ENCODE data around the gene CDK1.

CDK1 gene

GRCh38 chr10:60778214-60778970, at the start of gene CDK1:
TSS of gene CDK1 (plus strand) at chr10:60778478. CDS start at chr10:60780166, 1,688 bp downstream.
- peak; percentile 98 for DNase-seq (ENCODE audit: low spot score)

GRCh38 chr10:60729106-60729505, 49.2 kb upstream of the CDK1 start:
- DNase-seq (ENCODE audit: low spot score) = no peak

- no peak for DNase-seq (ENCODE audit: low spot score)
Observed at GRCh38 chr10:60731134-60731885, 47.0 kb upstream of the CDK1 start.

GRCh38 chr10:60732198-60732806, 46.0 kb upstream of the CDK1 start:
- DNase-seq (ENCODE audit: low spot score) = no peak

- no peak for DNase-seq (ENCODE audit: low spot score)
Observed at GRCh38 chr10:60732807-60733516, 45.3 kb upstream of the CDK1 start.

GRCh38 chr10:60733517-60733822, 44.8 kb upstream of the CDK1 start:
- no peak for DNase-seq (ENCODE audit: low spot score)

- no peak for DNase-seq (ENCODE audit: low spot score)
Observed at GRCh38 chr10:60733826-60734225, 44.5 kb upstream of the CDK1 start.

GRCh38 chr10:60734226-60734625, 44.1 kb upstream of the CDK1 start:
- DNase-seq (ENCODE audit: low spot score) = no peak

- no peak for DNase-seq (ENCODE audit: low spot score)
Observed at GRCh38 chr10:60735244-60735643, 43.0 kb upstream of the CDK1 start.

GRCh38 chr10:60737242-60737641, 41.0 kb upstream of the CDK1 start:
- DNase-seq (ENCODE audit: low spot score) = no peak

- DNase-seq (ENCODE audit: low spot score) = no peak
Observed at GRCh38 chr10:60739558-60739957, 38.7 kb upstream of the CDK1 start.

- DNase-seq (ENCODE audit: low spot score) = no peak
Observed at GRCh38 chr10:60742512-60742911, 35.8 kb upstream of the CDK1 start.

GRCh38 chr10:60747817-60748469, 30.3 kb upstream of the CDK1 start:
- DNase-seq (ENCODE audit: low spot score) = no peak

GRCh38 chr10:60753152-60753551, 25.1 kb upstream of the CDK1 start:
- DNase-seq (ENCODE audit: low spot score) = no peak

GRCh38 chr10:60753817-60754216, 24.5 kb upstream of the CDK1 start:
- DNase-seq (ENCODE audit: low spot score) = no peak

GRCh38 chr10:60757420-60757895, 20.8 kb upstream of the CDK1 start:
- no peak for DNase-seq (ENCODE audit: low spot score)

- DNase-seq (ENCODE audit: low spot score) = no peak
Observed at GRCh38 chr10:60759181-60759580, 19.1 kb upstream of the CDK1 start.

- DNase-seq (ENCODE audit: low spot score) = no peak
Observed at GRCh38 chr10:60760711-60761210, 17.5 kb upstream of the CDK1 start.

GRCh38 chr10:60762554-60762953, 15.7 kb upstream of the CDK1 start:
- no peak for DNase-seq (ENCODE audit: low spot score)

GRCh38 chr10:60767424-60767823, 10.9 kb upstream of the CDK1 start:
- no peak for DNase-seq (ENCODE audit: low spot score)

GRCh38 chr10:60769406-60769805, 8.9 kb upstream of the CDK1 start:
- no peak for DNase-seq (ENCODE audit: low spot score)

All from pons (tissue), 1 donor.